PC-9 (cell line): Measurements from ENCODE around the gene TOMM22.

Source experiments
- EZH2 ChIP-seq: fragments of 200-600 bp; sonication (generic); IDR thresholded peaks from 2 replicates; pipeline ENCODE4 v1.8.0; 2017; ENCODE audit warnings: antibody characterized with exemption, low read depth
- TF ChIP-seq, protein P1 (sequence below): fragments of 200-600 bp; sonication (generic); conservative IDR thresholded peaks from 2 replicates; pipeline ENCODE4 v1.6.1; 2017; ENCODE audit warnings: mixed run types, antibody characterized with exemption, mild to moderate bottlenecking, moderate library complexity

DNA sequence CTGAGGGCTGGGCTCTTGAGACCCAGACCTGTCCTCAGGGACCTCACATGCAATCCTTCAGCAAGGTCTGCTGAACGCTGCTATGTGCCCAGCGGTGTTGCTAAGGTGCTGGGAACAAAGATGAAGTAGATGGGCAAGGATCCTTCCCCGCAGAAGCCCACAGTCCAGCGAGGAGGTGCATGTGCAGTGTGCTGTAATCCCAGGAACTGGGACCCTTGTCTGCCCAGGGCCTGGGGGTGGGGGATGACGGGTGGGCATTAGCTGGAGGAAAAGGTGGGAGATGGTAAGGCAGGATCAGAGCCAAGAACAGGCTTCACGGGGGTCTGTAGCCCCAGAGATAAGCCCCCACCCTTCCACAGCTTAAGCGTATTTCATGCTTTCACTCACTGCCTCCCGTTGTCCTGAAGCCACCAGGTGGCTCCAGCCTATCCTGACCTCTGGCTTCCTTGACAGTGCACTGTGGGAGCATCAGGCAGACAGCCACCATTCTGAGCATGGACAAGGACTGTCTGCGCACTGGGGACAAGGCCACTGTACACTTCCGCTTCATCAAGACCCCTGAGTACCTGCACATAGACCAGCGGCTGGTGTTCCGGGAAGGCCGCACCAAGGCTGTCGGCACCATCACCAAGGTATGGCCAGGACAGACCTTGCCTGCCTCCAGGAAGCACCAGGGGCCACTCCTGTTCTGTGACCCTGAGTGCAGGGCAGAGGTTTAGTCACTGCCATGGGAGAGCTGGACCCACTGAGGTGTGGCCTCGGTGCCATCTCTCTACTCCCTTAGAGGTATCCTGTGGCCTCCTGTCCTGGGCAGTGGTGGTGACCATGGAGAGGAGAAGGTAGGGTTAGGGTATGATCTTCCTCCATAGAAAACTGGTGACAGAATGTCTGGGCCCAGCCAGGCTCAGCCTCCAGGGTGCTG lies 46.0 kb downstream of the TOMM22 start:
- TF ChIP-seq, protein P1, sequence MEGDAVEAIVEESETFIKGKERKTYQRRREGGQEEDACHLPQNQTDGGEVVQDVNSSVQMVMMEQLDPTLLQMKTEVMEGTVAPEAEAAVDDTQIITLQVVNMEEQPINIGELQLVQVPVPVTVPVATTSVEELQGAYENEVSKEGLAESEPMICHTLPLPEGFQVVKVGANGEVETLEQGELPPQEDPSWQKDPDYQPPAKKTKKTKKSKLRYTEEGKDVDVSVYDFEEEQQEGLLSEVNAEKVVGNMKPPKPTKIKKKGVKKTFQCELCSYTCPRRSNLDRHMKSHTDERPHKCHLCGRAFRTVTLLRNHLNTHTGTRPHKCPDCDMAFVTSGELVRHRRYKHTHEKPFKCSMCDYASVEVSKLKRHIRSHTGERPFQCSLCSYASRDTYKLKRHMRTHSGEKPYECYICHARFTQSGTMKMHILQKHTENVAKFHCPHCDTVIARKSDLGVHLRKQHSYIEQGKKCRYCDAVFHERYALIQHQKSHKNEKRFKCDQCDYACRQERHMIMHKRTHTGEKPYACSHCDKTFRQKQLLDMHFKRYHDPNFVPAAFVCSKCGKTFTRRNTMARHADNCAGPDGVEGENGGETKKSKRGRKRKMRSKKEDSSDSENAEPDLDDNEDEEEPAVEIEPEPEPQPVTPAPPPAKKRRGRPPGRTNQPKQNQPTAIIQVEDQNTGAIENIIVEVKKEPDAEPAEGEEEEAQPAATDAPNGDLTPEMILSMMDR: no peak
- no peak for TF ChIP-seq EZH2
